Tibial nerve (tissue), 3 donors: ENCODE results near the gene MAGI2.

Source experiments
- CTCF ChIP-seq, 5 experiments: fragments of 200-600 bp in 3 of 5; fragments of 450-650 bp in 2 of 5; sonication (generic) in 3 of 5; IDR thresholded peaks; one replicate each; pipeline ENCODE4 v1.5.1; 2016 to 2019; ENCODE audit warnings: antibody characterized with exemption in 5 of 5, mild to moderate bottlenecking in 3 of 5, moderate library complexity in 2 of 5
- POLR2A ChIP-seq, 2 donors: fragments of 450-650 bp; IDR thresholded peaks; one replicate each; pipeline ENCODE4 v1.6.1; 2017; ENCODE audit warnings: antibody characterized with exemption in 2 of 2, mild to moderate bottlenecking in 2 of 2, moderate library complexity in 2 of 2

GRCh38 chr7:78171398-78171797 lies 1282.1 kb downstream of the MAGI2 start:
- TF ChIP-seq POLR2A (IDR thresholded peaks at IDR 0.05) (no peak), CTCF (IDR thresholded peaks at IDR 0.05) (no peak)
